DOHH2 (cell line): ENCODE data around the gene ZNF276.
A peak's percentile ranks its signal among the peaks of the same experiment; 100 is the strongest.
"Not testable (repeated sequence)": the region's sequence is repeated elsewhere in the genome, so short reads cannot be mapped to it uniquely, and the experiment has no call there.

Source experiments
- H3F3A ChIP-seq: fragments of 200-600 bp; sonication (generic), shearing (Covaris generic); 2 replicates; pipeline ENCODE4 v1.6.0; 2016; ENCODE audit warnings: antibody characterized with exemption, mild to moderate bottlenecking; ENCODE audit not compliant: control insufficient read depth, insufficient read depth
- H3K27ac ChIP-seq: fragments of 200-600 bp; sonication (generic); 2 replicates; pipeline ENCODE4 v1.5.1; 2014; ENCODE audit warnings: low read depth, mild to moderate bottlenecking, low read length, moderate library complexity
- H3K27me3 ChIP-seq: fragments of 200-600 bp; sonication (generic); 2 replicates; pipeline ENCODE4 v1.6.1; 2014; ENCODE audit warnings: mild to moderate bottlenecking, low read length, mixed read lengths; ENCODE audit not compliant: control insufficient read depth
- H3K36me3 ChIP-seq: fragments of 200-600 bp; sonication (generic); 2 replicates; pipeline ENCODE4 v1.6.1; 2014; ENCODE audit warnings: mild to moderate bottlenecking, low read length, moderate library complexity, mixed read lengths; ENCODE audit not compliant: control insufficient read depth
- H3K4me1 ChIP-seq: fragments of 200-600 bp; sonication (generic); 2 replicates; pipeline ENCODE4 v1.6.1; 2014; ENCODE audit warnings: mild to moderate bottlenecking, low read length, mixed read lengths; ENCODE audit not compliant: control insufficient read depth
- H3K4me2 ChIP-seq: fragments of 200-600 bp; sonication (generic); 2 replicates; pipeline ENCODE4 v1.6.0; 2014; ENCODE audit warnings: mild to moderate bottlenecking, low read length, moderate library complexity
- H3K4me3 ChIP-seq: fragments of 200-600 bp; sonication (generic); 2 replicates; pipeline ENCODE4 v1.5.1; 2014; ENCODE audit warnings: mild to moderate bottlenecking, low read length, mixed read lengths
- H3K79me2 ChIP-seq: fragments of 200-600 bp; sonication (generic); 2 replicates; pipeline ENCODE4 v1.6.1; 2014; ENCODE audit warnings: mild to moderate bottlenecking, low read length, mixed read lengths; ENCODE audit not compliant: control insufficient read depth
- H3K9me2 ChIP-seq: fragments of 200-600 bp; sonication (generic); replicated peaks from 2 replicates; pipeline ENCODE4 v1.6.1; 2014; ENCODE audit warnings: mild to moderate bottlenecking, low read length, mixed read lengths; ENCODE audit not compliant: control insufficient read depth
- H3K9me3 ChIP-seq: fragments of 200-600 bp; sonication (generic); 2 replicates; pipeline ENCODE4 v1.6.1; 2014; ENCODE audit warnings: antibody characterized with exemption, low read length, mixed read lengths; ENCODE audit not compliant: control insufficient read depth, insufficient read depth
- H4K20me1 ChIP-seq: fragments of 200-600 bp; sonication (generic); 2 replicates; pipeline ENCODE4 v1.6.0; 2014; ENCODE audit warnings: low read depth, mild to moderate bottlenecking, antibody characterized with exemption, low read length, moderate library complexity; ENCODE audit not compliant: control insufficient read depth, insufficient read depth
- EZH2phosphoT487 ChIP-seq: fragments of 200-600 bp; sonication (generic); IDR thresholded peaks from 2 replicates; pipeline ENCODE4 v1.6.1; 2017; ENCODE audit warnings: borderline replicate concordance, mild to moderate bottlenecking, antibody characterized with exemption, low read length, moderate library complexity, mixed read lengths
- TF ChIP-seq, protein P1 (sequence below): fragments of 200-600 bp; sonication (generic); IDR thresholded peaks from one replicate; pipeline ENCODE4 v1.5.1; 2014; ENCODE audit warnings: antibody characterized with exemption, mild to moderate bottlenecking, low read depth, low read length; ENCODE audit not compliant: poor library complexity, severe bottlenecking

ZNF276 gene, protein sequence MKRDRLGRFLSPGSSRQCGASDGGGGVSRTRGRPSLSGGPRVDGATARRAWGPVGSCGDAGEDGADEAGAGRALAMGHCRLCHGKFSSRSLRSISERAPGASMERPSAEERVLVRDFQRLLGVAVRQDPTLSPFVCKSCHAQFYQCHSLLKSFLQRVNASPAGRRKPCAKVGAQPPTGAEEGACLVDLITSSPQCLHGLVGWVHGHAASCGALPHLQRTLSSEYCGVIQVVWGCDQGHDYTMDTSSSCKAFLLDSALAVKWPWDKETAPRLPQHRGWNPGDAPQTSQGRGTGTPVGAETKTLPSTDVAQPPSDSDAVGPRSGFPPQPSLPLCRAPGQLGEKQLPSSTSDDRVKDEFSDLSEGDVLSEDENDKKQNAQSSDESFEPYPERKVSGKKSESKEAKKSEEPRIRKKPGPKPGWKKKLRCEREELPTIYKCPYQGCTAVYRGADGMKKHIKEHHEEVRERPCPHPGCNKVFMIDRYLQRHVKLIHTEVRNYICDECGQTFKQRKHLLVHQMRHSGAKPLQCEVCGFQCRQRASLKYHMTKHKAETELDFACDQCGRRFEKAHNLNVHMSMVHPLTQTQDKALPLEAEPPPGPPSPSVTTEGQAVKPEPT

DNA sequence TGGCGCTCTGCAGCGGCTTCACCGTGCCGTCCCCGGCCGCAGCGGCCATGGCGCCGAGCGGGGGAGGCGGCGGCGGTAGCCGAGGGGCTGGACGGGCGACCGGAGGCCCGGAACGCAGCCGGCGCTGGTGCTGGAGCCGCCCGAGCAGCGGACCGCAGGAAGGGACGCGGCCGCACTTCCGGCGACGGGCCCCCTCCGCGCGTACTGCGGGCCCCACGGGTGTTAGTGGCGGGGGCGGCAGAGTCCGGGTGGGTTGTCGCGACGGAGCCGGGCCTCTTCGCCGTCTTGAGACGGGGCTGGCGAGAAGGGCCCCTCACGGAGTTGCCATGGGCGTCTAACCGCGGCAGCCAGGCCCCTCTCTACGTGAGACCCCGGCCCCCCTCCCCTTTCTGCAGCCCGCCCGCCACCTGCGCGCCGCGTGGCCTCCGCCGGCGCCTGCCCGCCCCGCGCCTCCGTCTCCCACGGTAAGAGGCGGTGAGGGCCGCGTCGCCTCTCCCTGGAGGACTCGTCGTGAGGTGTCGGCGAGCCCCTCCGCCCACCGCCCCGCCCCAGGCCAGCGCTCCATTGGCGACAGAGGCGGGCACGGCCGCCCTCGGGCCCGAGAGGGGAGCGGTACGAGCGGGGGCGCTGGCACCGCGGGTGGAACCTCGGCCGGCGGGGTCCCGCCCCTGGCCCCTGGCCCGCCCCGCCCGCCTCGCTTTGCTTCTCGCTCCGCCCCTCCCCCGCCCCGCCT is at the start of gene ZNF276, which contains the start of gene VPS9D1:
Gene ZNF276 (plus strand): TSS at position 725 of the 733 bp plus-strand sequence. CDS start 104 bp downstream, outside the sequence.
Gene VPS9D1 (minus strand): TSS at position 86 of the 733 bp plus-strand sequence. CDS start 37 bp downstream, at position 49.
- Histone ChIP-seq H3F3A (peaks cover 10% of the 10 kb centered on the region), H3K4me2 (peak within 1 kb of the TSS; percentile 91), H3K4me3 (peak within 1 kb of the TSS; percentile 83), H3K9me2 (no peaks in the 10 kb centered on the region), H3K79me2 (peaks cover 14% of the 10 kb centered on the region), H3K27ac (peak within 1 kb of the TSS; percentile 29), H4K20me1 (peaks cover 16% of the 10 kb centered on the region), H3K4me1 (peaks cover 17% of the 10 kb centered on the region), H3K27me3 (peaks cover 7% of the 10 kb centered on the region), H3K9me3 (no peaks in the 10 kb centered on the region), H3K36me3 (peaks cover 30% of the 10 kb centered on the region)
- TF ChIP-seq EZH2phosphoT487, result no peak
- TF ChIP-seq, protein P1, sequence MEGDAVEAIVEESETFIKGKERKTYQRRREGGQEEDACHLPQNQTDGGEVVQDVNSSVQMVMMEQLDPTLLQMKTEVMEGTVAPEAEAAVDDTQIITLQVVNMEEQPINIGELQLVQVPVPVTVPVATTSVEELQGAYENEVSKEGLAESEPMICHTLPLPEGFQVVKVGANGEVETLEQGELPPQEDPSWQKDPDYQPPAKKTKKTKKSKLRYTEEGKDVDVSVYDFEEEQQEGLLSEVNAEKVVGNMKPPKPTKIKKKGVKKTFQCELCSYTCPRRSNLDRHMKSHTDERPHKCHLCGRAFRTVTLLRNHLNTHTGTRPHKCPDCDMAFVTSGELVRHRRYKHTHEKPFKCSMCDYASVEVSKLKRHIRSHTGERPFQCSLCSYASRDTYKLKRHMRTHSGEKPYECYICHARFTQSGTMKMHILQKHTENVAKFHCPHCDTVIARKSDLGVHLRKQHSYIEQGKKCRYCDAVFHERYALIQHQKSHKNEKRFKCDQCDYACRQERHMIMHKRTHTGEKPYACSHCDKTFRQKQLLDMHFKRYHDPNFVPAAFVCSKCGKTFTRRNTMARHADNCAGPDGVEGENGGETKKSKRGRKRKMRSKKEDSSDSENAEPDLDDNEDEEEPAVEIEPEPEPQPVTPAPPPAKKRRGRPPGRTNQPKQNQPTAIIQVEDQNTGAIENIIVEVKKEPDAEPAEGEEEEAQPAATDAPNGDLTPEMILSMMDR, result no peak

DNA sequence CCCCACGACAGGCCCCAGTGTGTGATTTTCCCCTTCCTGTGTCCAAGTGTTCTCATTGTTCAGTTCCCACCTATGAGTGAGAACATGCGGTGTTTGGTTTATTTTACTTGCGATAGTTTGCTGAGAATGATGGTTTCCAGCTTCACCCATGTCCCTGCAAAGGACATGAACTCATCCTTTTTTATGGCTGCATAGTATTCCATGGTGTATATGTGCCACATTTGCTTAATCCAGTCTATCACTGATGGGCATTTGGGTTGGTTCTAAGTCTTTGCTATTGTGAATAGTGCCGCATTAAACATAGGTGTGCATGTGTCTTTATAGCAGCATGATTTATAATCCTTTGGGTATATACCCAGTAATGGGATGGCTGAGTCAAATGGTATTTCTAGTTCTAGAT is 49.8 kb upstream of the ZNF276 start:
- not testable (repeated sequence) for H3K27me3 ChIP-seq, H4K20me1 ChIP-seq, H3F3A ChIP-seq, H3K27ac ChIP-seq, H3K9me3 ChIP-seq, H3K36me3 ChIP-seq, H3K4me2 ChIP-seq, H3K4me1 ChIP-seq, H3K4me3 ChIP-seq, H3K9me2 ChIP-seq, H3K79me2 ChIP-seq

DNA sequence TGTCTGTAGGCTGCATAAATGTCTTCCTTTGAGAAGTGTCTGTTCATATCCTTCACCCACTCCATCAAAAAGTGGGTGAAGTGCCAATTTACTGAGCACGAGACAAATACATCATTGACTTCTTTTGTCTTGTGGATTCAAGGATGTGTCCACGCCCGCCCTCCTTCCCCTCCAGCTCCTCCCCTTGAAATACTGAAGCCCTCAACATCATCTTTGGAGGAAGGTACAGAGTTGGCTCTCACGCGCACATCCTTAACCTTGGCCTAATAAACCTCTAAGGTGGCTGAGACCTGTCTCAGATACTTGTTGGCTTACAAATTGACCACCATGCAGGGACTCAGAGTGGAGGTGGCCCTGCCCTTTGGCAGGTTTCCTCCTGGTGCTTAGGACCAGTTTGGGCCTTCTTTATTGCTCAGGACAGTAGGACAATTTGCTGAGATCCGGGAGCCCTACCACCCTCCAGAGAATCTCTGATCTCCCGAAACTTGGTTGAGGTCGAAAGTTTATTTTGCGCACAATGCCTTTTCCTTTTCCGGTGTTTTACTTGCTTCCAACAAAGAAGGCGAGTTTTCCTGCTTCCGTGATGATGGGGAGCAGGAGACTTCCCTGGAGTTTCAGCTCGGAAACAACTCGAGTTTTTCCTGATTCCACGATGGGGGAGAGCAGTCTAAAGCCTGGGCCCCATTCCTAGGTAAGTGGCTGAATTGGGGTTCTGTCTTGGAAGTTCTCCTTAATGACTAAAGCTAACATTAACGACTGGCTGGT is 49.0 kb upstream of the ZNF276 start:
- Histone ChIP-seq H4K20me1 (no peaks in the 10 kb centered on the region), H3K4me2 (no peak overlapping the region), H3K4me1 (no peaks in the 10 kb centered on the region), H3K9me3 (peaks cover 3% of the 10 kb centered on the region; the same call in 1 of the 2 replicates), H3K9me2 (no peaks in the 10 kb centered on the region), H3K4me3 (no peak overlapping the region), H3F3A (no peaks in the 10 kb centered on the region), H3K79me2 (no peaks in the 10 kb centered on the region), H3K27me3 (no peaks in the 10 kb centered on the region), H3K27ac (no peak overlapping the region), H3K36me3 (no peaks in the 10 kb centered on the region; the same call in none of the 2 replicates)
- TF ChIP-seq EZH2phosphoT487, result no peak
- TF ChIP-seq, protein P1, result no peak
